Suprapubic skin (tissue), 4 donors: ENCODE results near the gene KBTBD12. TPM values are rescaled to one million over a fixed set of nuclear protein-coding genes. Genes with fewer than 3 reads are reported as not detected.

Experiments used
- DNase-seq, 2 donors: peaks; one replicate each; pipeline ENCODE4 v3.0.0-alpha.2; 2019; ENCODE audit warnings: low spot score in 2 of 2
- H3K27ac ChIP-seq: fragments of 200-600 bp; sonication (generic); one replicate; pipeline ENCODE4 v1.5.1; 2019
- H3K27me3 ChIP-seq: fragments of 200-600 bp; sonication (generic); one replicate; pipeline ENCODE4 v1.5.1; 2019
- H3K36me3 ChIP-seq: fragments of 200-600 bp; sonication (generic); one replicate; pipeline ENCODE4 v1.5.1; 2019
- H3K4me1 ChIP-seq: fragments of 200-600 bp; sonication (generic); one replicate; pipeline ENCODE4 v1.5.1; 2019
- H3K4me3 ChIP-seq: fragments of 200-600 bp; sonication (generic); one replicate; pipeline ENCODE4 v1.5.1; 2019; ENCODE audit warnings: mild to moderate bottlenecking
- H3K9me3 ChIP-seq: fragments of 200-600 bp; sonication (generic); one replicate; pipeline ENCODE4 v1.5.1; 2019
- CTCF ChIP-seq, 2 donors: fragments of 200-600 bp in 1 of 2; fragments of 450-650 bp in 1 of 2; sonication (generic) in 1 of 2; IDR thresholded peaks; one replicate each; pipeline ENCODE4 v1.5.1; 2016 to 2019; ENCODE audit warnings: antibody characterized with exemption in 2 of 2, mild to moderate bottlenecking in 1 of 2, moderate library complexity in 1 of 2
- EP300 ChIP-seq: sonication (generic); formaldehyde crosslinking; IDR thresholded peaks from one replicate; pipeline ENCODE4 v1.6.1; 2017; ENCODE audit warnings: antibody characterized with exemption
- POLR2A ChIP-seq, 2 donors: fragments of 450-650 bp; IDR thresholded peaks; one replicate each; pipeline ENCODE4 v1.6.1; 2017; ENCODE audit warnings: antibody characterized with exemption in 2 of 2, mild to moderate bottlenecking in 2 of 2, moderate library complexity in 2 of 2
- POLR2AphosphoS5 ChIP-seq, 3 donors: sonication (generic); formaldehyde crosslinking; IDR thresholded peaks; one replicate each; pipeline ENCODE4 v1.6.1; 2017; ENCODE audit warnings: antibody characterized with exemption in 3 of 3
- WGBS: methylation state at CpG from one replicate; pipeline ENCODE4 v1.1.5; 2018; 5-methylcytosine and 5-hydroxymethylcytosine counted together
- total RNA-seq, 4 donors: library from RNA; depleted of rRNA; stranded (reverse); fragments of >200 nt; gene quantifications; one replicate each; pipeline ENCODE4 v1.1.0, GENCODE V29; 2016

Gene KBTBD12
- total RNA-seq, 4 donors from 2014 or later: 0.72 TPM; not detected in 3

DNA sequence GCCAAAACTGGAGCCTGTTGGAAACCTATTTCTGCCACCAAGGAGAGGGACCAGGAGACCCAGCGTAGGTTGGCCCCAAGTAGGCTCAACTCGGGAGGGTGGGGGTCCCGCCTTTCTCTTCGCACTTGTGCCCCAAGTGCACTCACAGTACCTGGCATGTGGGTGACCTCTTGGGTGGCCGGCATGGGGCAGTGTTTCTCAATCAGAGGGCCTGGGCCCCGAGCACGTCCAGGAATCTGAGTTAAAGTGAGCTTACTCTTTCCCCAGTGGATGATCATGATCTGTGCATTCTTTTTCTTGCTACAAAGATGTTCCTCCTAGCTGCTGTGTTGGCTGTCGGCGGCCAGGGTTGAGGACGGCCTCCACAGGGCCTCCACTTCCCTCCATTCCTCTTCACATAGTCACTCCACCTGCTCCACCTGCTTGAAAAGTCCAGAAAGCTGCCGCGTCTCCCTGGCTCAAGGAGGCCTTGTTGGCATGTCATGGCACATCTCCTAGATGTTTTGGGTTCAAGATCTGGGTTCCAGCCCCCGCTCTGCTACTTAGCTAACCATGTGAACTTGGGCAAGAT is 70.7 kb downstream of the KBTBD12 start:
- no peak overlapping the region for H3K4me3 ChIP-seq
- TF ChIP-seq POLR2AphosphoS5 (IDR thresholded peaks at IDR 0.05): no peak
- no peak for TF ChIP-seq EP300
- TF ChIP-seq POLR2A (IDR thresholded peaks at IDR 0.05): no peak
- TF ChIP-seq CTCF (IDR thresholded peaks at IDR 0.05): no peak
- no peak overlapping the region for H3K27ac ChIP-seq
- no peaks in the 10 kb centered on the region for H3K36me3 ChIP-seq
- H3K4me1 ChIP-seq: no peaks in the 10 kb centered on the region
- DNase-seq: no peak
- WGBS: 92% methylated on average over 9 of the region's 13 CpGs
- no peaks in the 10 kb centered on the region for H3K9me3 ChIP-seq
- no peaks in the 10 kb centered on the region for H3K27me3 ChIP-seq

- Histone ChIP-seq H3K4me1 (no peaks in the 10 kb centered on the region), H3K36me3 (no peaks in the 10 kb centered on the region), H3K9me3 (no peaks in the 10 kb centered on the region), H3K27ac (no peak overlapping the region), H3K4me3 (no peak overlapping the region), H3K27me3 (no peaks in the 10 kb centered on the region)
- TF ChIP-seq POLR2A (IDR thresholded peaks at IDR 0.05): no peak
- TF ChIP-seq EP300: no peak
- no peak for TF ChIP-seq POLR2AphosphoS5 (IDR thresholded peaks at IDR 0.05)
- TF ChIP-seq CTCF (IDR thresholded peaks at IDR 0.05): no peak
- WGBS: 88% methylated on average over 11 of the region's 11 CpGs
- DNase-seq: no peak
These were observed 71.8 kb downstream of the KBTBD12 start for GRCh38 chr3:127986803-127987202.

GRCh38 chr3:127987309-127987995 is 72.4 kb downstream of the KBTBD12 start:
- no peak for TF ChIP-seq POLR2A (IDR thresholded peaks at IDR 0.05)
- TF ChIP-seq CTCF (IDR thresholded peaks at IDR 0.05): no peak
- no peak for TF ChIP-seq EP300
- H3K27me3 ChIP-seq: no peaks in the 10 kb centered on the region
- no peak for DNase-seq
- H3K27ac ChIP-seq: no peak overlapping the region
- H3K36me3 ChIP-seq: no peaks in the 10 kb centered on the region
- no peaks in the 10 kb centered on the region for H3K9me3 ChIP-seq
- WGBS: 88% methylated on average over 7 of the region's 7 CpGs
- no peaks in the 10 kb centered on the region for H3K4me1 ChIP-seq
- no peak overlapping the region for H3K4me3 ChIP-seq

GRCh38 chr3:127988770-127989557 is 73.9 kb downstream of the KBTBD12 start:
- TF ChIP-seq POLR2A (IDR thresholded peaks at IDR 0.05): no peak
- TF ChIP-seq CTCF (IDR thresholded peaks at IDR 0.05): no peak
- TF ChIP-seq POLR2AphosphoS5 (IDR thresholded peaks at IDR 0.05): no peak
- TF ChIP-seq EP300: no peak
- DNase-seq: no peak
- 51% methylated on average over 11 of the region's 11 CpGs for WGBS
- Histone ChIP-seq H3K4me3 (no peak overlapping the region), H3K27ac (no peak overlapping the region), H3K27me3 (no peaks in the 10 kb centered on the region), H3K36me3 (no peaks in the 10 kb centered on the region), H3K4me1 (no peaks in the 10 kb centered on the region), H3K9me3 (no peaks in the 10 kb centered on the region)

GRCh38 chr3:127990051-127990450 is 75.0 kb downstream of the KBTBD12 start:
- no peaks in the 10 kb centered on the region for H3K9me3 ChIP-seq
- 64% methylated on average over 6 of the region's 17 CpGs for WGBS
- H3K27ac ChIP-seq: no peak overlapping the region
- TF ChIP-seq POLR2A (IDR thresholded peaks at IDR 0.05) (no peak), EP300 (no peak), POLR2AphosphoS5 (IDR thresholded peaks at IDR 0.05) (no peak), CTCF (IDR thresholded peaks at IDR 0.05) (no peak)
- H3K4me3 ChIP-seq: no peak overlapping the region
- no peak for DNase-seq
- no peaks in the 10 kb centered on the region for H3K27me3 ChIP-seq
- H3K36me3 ChIP-seq: no peaks in the 10 kb centered on the region
- no peaks in the 10 kb centered on the region for H3K4me1 ChIP-seq
